Heart left ventricle (tissue), 13 donors: ENCODE results near the gene SCN2B.

Experiments
- CTCF ChIP-seq, 12 donors: fragments of 200-600 bp; sonication (generic) in 4 of 12; IDR thresholded peaks; one replicate each; pipeline versions ENCODE4 v1.5.0 to v1.8.0; 2018 to 2022; ENCODE audit warnings: antibody characterized with exemption in 12 of 12, mild to moderate bottlenecking in 5 of 12
- POLR2A ChIP-seq, 2 donors: fragments of 450-650 bp; IDR thresholded peaks; one replicate each; pipeline ENCODE4 v1.6.1; 2017; ENCODE audit warnings: antibody characterized with exemption in 2 of 2, mild to moderate bottlenecking in 2 of 2, moderate library complexity in 2 of 2
- donor health status: ischemic (EF 13 %, LVEDD 7.1; RV severe dilation, severe dysfunction).
- donor health status: DM: no; HTN: yes; CAD: no.
- donor health status: DM: no; HTN: no; CAD: no.
- donor health status: ischemic (EF 25% LVEDD 6.9; RV normal size, moderate dysfunction).
- donor health status: ischemic (EF 25% LVEDD 5.7; RV mildly dilated, moderate dysfunction).
- donor health status: ischemic (EF 35%, LVEDD 5.7; RV mildly dilated, moderate dysfunction).
- donor health status: nonischemic (EF 11% LVEDD 7.7; RV severe dilation, severe dysfunction).
- donor health status: DM: yes; HTN: yes; CAD: no.
- donor health status: PGD.
- donor health status: ischemic (EF 29% LVEDD 5.4; RV normal size, mild dysfunction).
- donor health status: nonischemic (EF 23%, LVEDD 6.1; RV moderate dilation, normal function).

- no peak for TF ChIP-seq CTCF (IDR thresholded peaks at IDR 0.05)
- TF ChIP-seq POLR2A (IDR thresholded peaks at IDR 0.05), result no peak
Observed at GRCh38 chr11:118126082-118126838, 50.2 kb downstream of the SCN2B start.
